Measurements from ENCODE around the gene NCOA7. TPM values are rescaled to one million over a fixed set of nuclear protein-coding genes. Genes with fewer than 3 reads are reported as not detected.

Gene NCOA7
- total and polyA plus RNA-seq, 2 of the 8 experiments (the other 6 are each of a cell fraction or from before 2014, with no cell fraction given) = 2.6 to 10.7 TPM

- FAIRE-seq = no peak
- Histone ChIP-seq H2BK15ac (ENCODE audit: low read length) (no peak overlapping the region), H2AK5ac (ENCODE audit: low read depth, low read length) (no peak overlapping the region), H2BK12ac (ENCODE audit: low read depth, low read length) (no peak overlapping the region), H3K4me1 (replicated peaks in 1 of 4; ENCODE audit: control insufficient read depth in 3 of 4, insufficient read depth in 4 of 4, low read length in 3 of 4) (peaks cover 0 to 4% (median 0%) of the 10 kb centered on the region in 4 experiments; a peak in 2 of 7 replicates), H3K9ac (replicated peaks in 1 of 4; ENCODE audit: extremely low read depth in 1 of 4, low read depth in 3 of 4, low read length in 3 of 4) (no peak overlapping the region), H4K20me1 (replicated peaks in 1 of 2; ENCODE audit: control insufficient read depth in 1 of 2, insufficient read depth in 2 of 2, low read length in 2 of 2) (no peaks in the 10 kb centered on the region), H4K5ac (ENCODE audit: insufficient read length, low read depth, low read length) (no peak overlapping the region), H3K79me1 (ENCODE audit: low read depth, low read length) (no peaks in the 10 kb centered on the region), H3K27me3 (replicated peaks in 1 of 4; ENCODE audit: control insufficient read depth in 3 of 4, extremely low read depth in 1 of 4, insufficient read depth in 3 of 4, low read length in 3 of 4) (no peaks in the 10 kb centered on the region; a peak in 2 of 7 replicates), H3K36me3 (ENCODE audit: control insufficient read depth in 2 of 4, insufficient read depth in 4 of 4, low read length in 3 of 4) (no peaks in the 10 kb centered on the region), H3K4me2 (ENCODE audit: insufficient read depth in 1 of 2, low read depth in 2 of 2, low read length in 2 of 2) (no peak overlapping the region), H3K23me2 (ENCODE audit: low read depth, low read length) (no peaks in the 10 kb centered on the region), H2BK20ac (ENCODE audit: low read length) (no peak overlapping the region), H3K4me3 (ENCODE audit: extremely low read depth in 1 of 4, insufficient read depth in 2 of 4, low read depth in 3 of 4, low read length in 4 of 4) (no peak overlapping the region), H3K27ac (ENCODE audit: low read depth, low read length) (no peak overlapping the region), H3K56ac (replicated peaks; ENCODE audit: insufficient read length, low read depth, low read length) (no peak overlapping the region), H3K18ac (ENCODE audit: extremely low read depth, low read length) (no peak overlapping the region), H3K9me3 (ENCODE audit: insufficient read depth in 2 of 2, low read depth in 1 of 2, low read length in 1 of 2) (no peaks in the 10 kb centered on the region), H2BK120ac (replicated peaks; ENCODE audit: low read depth, low read length) (no peak overlapping the region), H3K14ac (ENCODE audit: insufficient read length) (no peak overlapping the region), H2BK5ac (ENCODE audit: low read depth, low read length) (no peak overlapping the region), H3K79me2 (ENCODE audit: control insufficient read depth in 1 of 2, insufficient read depth in 2 of 2, low read length in 2 of 2) (no peaks in the 10 kb centered on the region), H3K23ac (ENCODE audit: insufficient read length) (no peak overlapping the region), H4K91ac (replicated peaks; ENCODE audit: insufficient read length, low read length) (no peak overlapping the region), H4K8ac (ENCODE audit: extremely low read depth, insufficient read depth, low read length) (no peak overlapping the region), H2AFZ (ENCODE audit: low read length) (no peak overlapping the region), H3K4ac (replicated peaks; ENCODE audit: insufficient read length, low read depth, low read length) (no peak overlapping the region)
- TF ChIP-seq, protein P1, sequence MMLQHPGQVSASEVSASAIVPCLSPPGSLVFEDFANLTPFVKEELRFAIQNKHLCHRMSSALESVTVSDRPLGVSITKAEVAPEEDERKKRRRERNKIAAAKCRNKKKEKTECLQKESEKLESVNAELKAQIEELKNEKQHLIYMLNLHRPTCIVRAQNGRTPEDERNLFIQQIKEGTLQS (IDR thresholded peaks at IDR 0.05; ENCODE audit: insufficient read depth, low read depth, low read length) = no peak
- no peak for TF ChIP-seq TBP (IDR thresholded peaks at IDR 0.05; ENCODE audit: low read depth, low read length)
- no peak for TF ChIP-seq RXRA (IDR thresholded peaks at IDR 0.05; ENCODE audit: insufficient read depth, low read depth, low read length)
- no peak for TF ChIP-seq CHD2 (IDR thresholded peaks at IDR 0.05; ENCODE audit: low read length)
- no peak for TF ChIP-seq SIN3A (conservative IDR thresholded peaks at IDR 0.05 in 1 of 2, IDR thresholded peaks at IDR 0.05 in 1 of 2; ENCODE audit: low read depth in 1 of 2, low read length in 2 of 2)
- no peak for TF ChIP-seq YY1 (IDR thresholded peaks at IDR 0.05; ENCODE audit: low read depth, low read length)
- TF ChIP-seq SIX5 (IDR thresholded peaks at IDR 0.05; ENCODE audit: low read depth, low read length) = no peak
- no peak for TF ChIP-seq CBX5 (IDR thresholded peaks at IDR 0.05; ENCODE audit: low read depth, low read length)
- TF ChIP-seq SAP30 (IDR thresholded peaks at IDR 0.05; ENCODE audit: insufficient read depth, insufficient replicate concordance, low read length) = no peak
- no peak for DNase-seq (ENCODE audit: low read depth in 1 of 2, low spot score in 2 of 2)
- ChIA-PET POLR2A (ENCODE audit: partially characterized antibody) (interaction anchor here (2.0 kb wide), 1 partner anchor 11 kb away, joined by 4 read pairs; the partner anchor contains the start of gene HINT3), CTCF (ENCODE audit: partially characterized antibody) (interaction anchor here (2.0 to 2.5 kb wide), 3 partner anchors 9 to 39 kb away, joined by 8 to 13 read pairs (median 12); partner anchors contain the start of gene HINT3)
- 92% methylated on average over 1 of the region's 1 CpG; no CpG with 5 or more reads in 1 of the 2 experiments for WGBS, 2 experiments (ENCODE audit: extremely low coverage in 1 of 2, insufficient coverage in 1 of 2, insufficient read length in 1 of 2, insufficient replicate concordance in 2 of 2, low coverage in 1 of 2, low lambda C conversion rate in 2 of 2, missing lambda C conversion rate in 1 of 2)
These were observed 154.1 kb downstream of the NCOA7 start for GRCh38 chr6:125944896-125945295.
